HCT116 (cell line): ENCODE results near the gene PDE9A. TPM values are rescaled to one million over a fixed set of nuclear protein-coding genes. Genes with fewer than 3 reads are reported as not detected.

Experiments
- ATAC-seq: fragments of 200-7000 bp; cut with Tn5 transposase; 2 replicates; pipeline ENCODE4 v1.9.1; 2020; ENCODE audit warnings: mild to moderate bottlenecking, moderate library complexity
- BruUV-seq: library from RNA; stranded (reverse); fragments of 400-500 nt; replicated peaks from 2 replicates; lab custom pipeline; 2021; lab: Mats Ljungman, UMichigan
- CTCF ChIA-PET: fragments of 300-600 bp; sonication (Branson Sonifier 250); formaldehyde crosslinking; loops from one replicate; lab custom pipeline; 2021; ENCODE audit warnings: antibody characterized with exemption; lab: Charles Lee
- POLR2A ChIA-PET: fragments of 300-600, 350-600 bp; sonication (Branson Sonifier 250); formaldehyde crosslinking; loops from one replicate; lab custom pipeline; 2021; ENCODE audit warnings: antibody characterized with exemption; lab: Charles Lee
- RAD21 ChIA-PET, 2 experiments: fragments of 300-600 bp; sonication (Branson Sonifier 250); formaldehyde crosslinking; loops; one replicate each; lab custom pipeline; 2023; ENCODE audit warnings: low total read pairs in 2 of 2; ENCODE audit not compliant: uncharacterized antibody in 2 of 2, unreplicated experiment in 2 of 2, low non-redundant PET in 1 of 2; lab: Charles Lee
- DNase-seq: peaks from one replicate; pipeline ENCODE4 v3.0.0-alpha.2; 2010; ENCODE audit warnings: low read depth, low spot score
- H2AFZ ChIP-seq: fragments of 200-600 bp; shearing (Covaris generic), sonication (generic); 2 replicates; pipeline ENCODE4 v1.6.1; 2017; ENCODE audit warnings: low read depth, mixed run types, mixed read lengths, antibody characterized with exemption, low read length; ENCODE audit not compliant: poor library complexity, severe bottlenecking
- H3K27ac ChIP-seq: 2 replicates; pipeline ENCODE4 v1.5.1; 2012; ENCODE audit warnings: low read depth, low read length
- H3K27me3 ChIP-seq: fragments of 200-600 bp; sonication (generic); 2 replicates; pipeline ENCODE4 v1.6.1; 2016; ENCODE audit warnings: mixed run types, low read length, mixed read lengths; ENCODE audit not compliant: insufficient read depth
- H3K36me3 ChIP-seq, 2 experiments: fragments of 200-500 bp in 1 of 2; fragments of 200-600 bp in 1 of 2; sonication (Bioruptor generic) in 1 of 2; sonication (generic) in 1 of 2; 2 replicates each; pipeline versions ENCODE4 v1.5.1 to v1.6.1; 2014 to 2016; ENCODE audit warnings: low read length in 2 of 2, inconsistent platforms in 1 of 2, mixed read lengths in 1 of 2, mixed run types in 1 of 2; ENCODE audit not compliant: insufficient read depth in 2 of 2, control insufficient read depth in 1 of 2
- H3K4me1 ChIP-seq, 2 experiments: fragments of 200-600 bp in 1 of 2; sonication (generic) in 1 of 2; 2 replicates each; pipeline versions ENCODE4 v1.5.1 to v1.6.1; 2012 to 2017; ENCODE audit warnings: low read length in 2 of 2, inconsistent platforms in 1 of 2, mild to moderate bottlenecking in 1 of 2, mixed read lengths in 1 of 2, mixed run types in 1 of 2, moderate library complexity in 1 of 2; ENCODE audit not compliant: insufficient read depth in 2 of 2, control insufficient read depth in 1 of 2
- H3K4me2 ChIP-seq: fragments of 200-600 bp; sonication (generic); 2 replicates; pipeline ENCODE4 v1.6.1; 2017; ENCODE audit warnings: mixed run types, low read length, mixed read lengths
- H3K4me3 ChIP-seq, 2 experiments: fragments of 200-600 bp in 1 of 2; sonication (generic) in 1 of 2; replicated peaks in 1 of 2; 2 replicates each; pipeline ENCODE4 v1.5.1; 2011 to 2016; ENCODE audit warnings: low read length in 2 of 2, control low read depth in 1 of 2, low read depth in 1 of 2, mild to moderate bottlenecking in 1 of 2, mixed read lengths in 1 of 2, mixed run types in 1 of 2
- H3K79me2 ChIP-seq: fragments of 200-600 bp; sonication (generic); 2 replicates; pipeline ENCODE4 v1.6.1; 2017; ENCODE audit warnings: mild to moderate bottlenecking, mixed run types, low read length, moderate library complexity, mixed read lengths; ENCODE audit not compliant: insufficient read depth
- H3K9ac ChIP-seq: fragments of 200-600 bp; sonication (generic); 2 replicates; pipeline ENCODE4 v1.6.1; 2016; ENCODE audit warnings: low read length, mixed read lengths
- H3K9me2 ChIP-seq: fragments of 200-600 bp; sonication (generic), shearing (Covaris generic); 2 replicates; pipeline ENCODE4 v1.6.1; 2017; ENCODE audit warnings: mixed run types, mild to moderate bottlenecking, moderate library complexity; ENCODE audit not compliant: insufficient read depth
- H3K9me3 ChIP-seq, 2 experiments: fragments of 200-500 bp in 1 of 2; fragments of 200-600 bp in 1 of 2; sonication (Bioruptor generic) in 1 of 2; sonication (generic) in 1 of 2; 2 replicates each; pipeline ENCODE4 v1.6.1; 2014 to 2017; ENCODE audit warnings: low read length in 2 of 2, mixed read lengths in 2 of 2, inconsistent platforms in 1 of 2, low read depth in 1 of 2, mild to moderate bottlenecking in 1 of 2, mixed run types in 1 of 2, moderate library complexity in 1 of 2; ENCODE audit not compliant: control insufficient read depth in 1 of 2, insufficient read depth in 1 of 2
- H4K20me1 ChIP-seq: fragments of 200-600 bp; sonication (generic), shearing (Covaris generic); 2 replicates; pipeline ENCODE4 v1.6.1; 2017; ENCODE audit warnings: mixed run types, mild to moderate bottlenecking, moderate library complexity; ENCODE audit not compliant: insufficient read depth
- CBX3 ChIP-seq: IDR thresholded peaks from 2 replicates; pipeline ENCODE4 v1.6.1; 2012; ENCODE audit warnings: low read depth
- CTCF ChIP-seq, 3 experiments: fragments of 200-600 bp in 1 of 3; sonication (generic) in 1 of 3; IDR thresholded peaks in 2 of 3; conservative IDR thresholded peaks in 1 of 3; 2 replicates each; pipeline ENCODE4 v1.5.1; 2012 to 2017; ENCODE audit warnings: low read depth in 2 of 3, low read length in 2 of 3, antibody characterized with exemption in 1 of 3, borderline replicate concordance in 1 of 3, control low read depth in 1 of 3, mild to moderate bottlenecking in 1 of 3, mixed read lengths in 1 of 3, mixed run types in 1 of 3, moderate library complexity in 1 of 3; ENCODE audit not compliant: insufficient read depth in 1 of 3
- EGR1 ChIP-seq: IDR thresholded peaks from 2 replicates; pipeline ENCODE4 v1.6.1; 2012; ENCODE audit warnings: low read depth
- EZH2 ChIP-seq: fragments of 200-600 bp; sonication (generic); IDR thresholded peaks from 2 replicates; pipeline ENCODE4 v1.6.1; 2017; ENCODE audit warnings: antibody characterized with exemption, mixed run types
- EZH2phosphoT487 ChIP-seq: fragments of 200-600 bp; IDR thresholded peaks from 2 replicates; pipeline ENCODE4 v1.6.1; 2018; ENCODE audit warnings: antibody characterized with exemption, borderline replicate concordance
- FOSL1 ChIP-seq: IDR thresholded peaks from 2 replicates; pipeline ENCODE4 v1.6.1; 2012; ENCODE audit warnings: low read depth
- MAX ChIP-seq: IDR thresholded peaks from 2 replicates; pipeline ENCODE4 v1.6.1; 2012
- POLR2A ChIP-seq: IDR thresholded peaks from 2 replicates; pipeline ENCODE4 v1.7.0; 2011; ENCODE audit warnings: borderline replicate concordance; ENCODE audit not compliant: insufficient read depth, insufficient read length; ENCODE audit errors: extremely low read depth
- REST ChIP-seq: IDR thresholded peaks from 2 replicates; pipeline ENCODE4 v1.6.1; 2012; ENCODE audit warnings: low read depth
- SRF ChIP-seq: IDR thresholded peaks from 2 replicates; pipeline ENCODE4 v1.6.1; 2012; ENCODE audit warnings: low read depth
- ZFX ChIP-seq: fragments of 450-650 bp; IDR thresholded peaks from 2 replicates; pipeline ENCODE4 v1.6.1; 2017
- intact Hi-C: fragments of 100-400 bp; cut with micrococcal nuclease; formaldehyde crosslinking; loops from 2 replicates; pipeline ENCODE4 v1.10.0; 2022
- total RNA-seq: library from RNA; stranded (reverse); gene quantifications from one replicate; pipeline ENCODE4 v1.2.1, GENCODE V29; 2021; ENCODE audit not compliant: unreplicated experiment

PDE9A gene
- total RNA-seq, 1 experiment from 2014 or later, result 31.4 TPM

GRCh38 chr21:42645211-42646075, 8.0 kb upstream of the PDE9A start:
- ChIA-PET RAD21 (no interaction called here), POLR2A (no interaction called here), CTCF (interaction anchor here (1.3 kb wide), 1 partner anchor 52 kb away, joined by 3 read pairs; no protein-coding TSS in a partner anchor)
- no peak for DNase-seq
- Histone ChIP-seq H3K27ac (no peak overlapping the region), H2AFZ (no peak overlapping the region), H4K20me1 (no peaks in the 10 kb centered on the region), H3K9me3 (no peaks in the 10 kb centered on the region), H3K27me3 (no peaks in the 10 kb centered on the region), H3K79me2 (no peaks in the 10 kb centered on the region), H3K9ac (no peak overlapping the region), H3K4me1 (peaks cover under 1 to 4% of the 10 kb centered on the region in 2 experiments), H3K36me3 (no peaks in the 10 kb centered on the region), H3K9me2 (no peaks in the 10 kb centered on the region), H3K4me2 (no peak overlapping the region), H3K4me3 (no peak overlapping the region)
- TF ChIP-seq FOSL1 (no peak), MAX (no peak)
- no peak for ATAC-seq
- no TSS peak for BruUV-seq
- intact Hi-C loops, result no loop called here

GRCh38 chr21:42646076-42646825, 7.2 kb upstream of the PDE9A start:
- H4K20me1 ChIP-seq, result no peaks in the 10 kb centered on the region
- no peak overlapping the region for H3K4me3 ChIP-seq
- no peaks in the 10 kb centered on the region for H3K4me1 ChIP-seq
- ATAC-seq (no peak), DNase-seq (no peak)
- no peak overlapping the region for H3K9ac ChIP-seq
- CTCF ChIA-PET, result no interaction called here
- no peaks in the 10 kb centered on the region for H3K79me2 ChIP-seq
- POLR2A ChIA-PET, result no interaction called here
- no peak overlapping the region for H3K4me2 ChIP-seq
- intact Hi-C loops, result no loop called here
- no peaks in the 10 kb centered on the region for H3K36me3 ChIP-seq
- no peak overlapping the region for H3K27ac ChIP-seq
- no TSS peak for BruUV-seq
- no peak overlapping the region for H2AFZ ChIP-seq
- H3K9me2 ChIP-seq, result no peaks in the 10 kb centered on the region
- H3K9me3 ChIP-seq, result no peaks in the 10 kb centered on the region
- no peaks in the 10 kb centered on the region for H3K27me3 ChIP-seq
- RAD21 ChIA-PET, result no interaction called here
- TF ChIP-seq ZFX, result no peak
- TF ChIP-seq POLR2A, result no peak
- TF ChIP-seq EZH2phosphoT487, result no peak
- no peak for TF ChIP-seq EGR1
- no peak for TF ChIP-seq SRF
- no peak for TF ChIP-seq EZH2
- TF ChIP-seq CBX3, result no peak
- TF ChIP-seq CTCF (IDR thresholded peaks at IDR 0.05 in 2 of 3, conservative IDR thresholded peaks at IDR 0.05 in 1 of 3; ENCODE audit: borderline replicate concordance in 1 of 3, insufficient read depth in 1 of 3, low read depth in 2 of 3, low read length in 2 of 3), result no peak
- TF ChIP-seq REST, result no peak
